EH (cell line): ENCODE results near the gene TSPY9.
"Not testable (repeated sequence)": the region's sequence is repeated elsewhere in the genome, so short reads cannot be mapped to it uniquely, and the experiment has no call there.

Experiments
- DNase-seq: peaks from one replicate; pipeline ENCODE4 v3.0.0-alpha.2; 2015; ENCODE audit warnings: low read depth

TSPY9 gene

DNA sequence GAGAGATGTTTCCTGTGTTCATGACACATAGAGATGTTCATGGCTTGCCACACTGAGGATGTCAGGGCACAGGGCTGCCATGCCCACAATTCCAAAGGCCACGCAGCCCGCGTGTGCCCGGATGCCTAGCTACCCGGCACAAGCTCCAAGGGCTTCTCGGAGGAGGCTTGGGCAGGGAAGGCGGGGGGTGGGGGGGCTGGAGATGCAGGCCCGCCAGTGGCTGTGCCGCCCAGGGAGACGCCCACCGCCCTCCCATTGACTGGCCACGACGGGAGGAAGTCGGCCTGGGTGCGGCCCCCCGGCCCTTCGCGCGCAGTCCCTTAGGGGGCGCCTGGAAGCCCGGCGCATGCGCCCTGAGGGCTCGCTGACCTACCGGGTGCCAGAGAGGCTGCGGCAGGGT lies at the start of gene TSPY9:
TSS of gene TSPY9 (plus strand) at position 301 of the 400 bp plus-strand sequence. CDS start at position 347, 46 bp downstream.
- DNase-seq = not testable (repeated sequence)

DNA sequence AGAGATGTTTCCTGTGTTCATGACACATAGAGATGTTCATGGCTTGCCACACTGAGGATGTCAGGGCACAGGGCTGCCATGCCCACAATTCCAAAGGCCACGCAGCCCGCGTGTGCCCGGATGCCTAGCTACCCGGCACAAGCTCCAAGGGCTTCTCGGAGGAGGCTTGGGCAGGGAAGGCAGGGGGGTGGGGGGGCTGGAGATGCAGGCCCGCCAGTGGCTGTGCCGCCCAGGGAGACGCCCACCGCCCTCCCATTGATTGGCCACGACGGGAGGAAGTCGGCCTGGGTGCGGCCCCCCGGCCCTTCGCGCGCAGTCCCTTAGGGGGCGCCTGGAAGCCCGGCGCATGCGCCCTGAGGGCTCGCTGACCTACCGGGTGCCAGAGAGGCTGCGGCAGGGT lies 20.4 kb upstream of the TSPY9 start, which contains the start of gene TSPY1:
TSS of gene TSPY1 (plus strand) at position 301 of the 400 bp plus-strand sequence. CDS start at position 347, 46 bp downstream.
- DNase-seq = not testable (repeated sequence)

DNA sequence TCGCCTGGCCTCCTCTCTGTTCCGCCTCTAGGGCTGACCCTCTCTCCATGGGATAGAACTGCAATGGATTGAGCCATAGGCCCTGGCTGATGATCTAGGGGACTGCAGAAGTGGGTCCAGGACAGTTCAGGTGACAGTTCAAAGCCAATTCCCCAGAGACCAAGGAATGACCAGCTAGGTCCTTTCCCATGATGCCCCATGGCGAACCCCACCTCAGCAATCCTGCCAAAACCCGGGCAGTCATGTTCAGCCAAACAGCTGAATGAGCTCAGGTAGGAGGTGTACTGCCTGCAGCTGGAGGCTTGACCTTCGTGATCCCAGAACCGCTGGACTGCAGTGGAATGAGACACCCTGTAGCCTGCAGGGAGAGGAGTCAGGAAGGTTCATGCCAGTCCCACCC lies 17.3 kb downstream of the TSPY9 start:
- not testable (repeated sequence) for DNase-seq

DNA sequence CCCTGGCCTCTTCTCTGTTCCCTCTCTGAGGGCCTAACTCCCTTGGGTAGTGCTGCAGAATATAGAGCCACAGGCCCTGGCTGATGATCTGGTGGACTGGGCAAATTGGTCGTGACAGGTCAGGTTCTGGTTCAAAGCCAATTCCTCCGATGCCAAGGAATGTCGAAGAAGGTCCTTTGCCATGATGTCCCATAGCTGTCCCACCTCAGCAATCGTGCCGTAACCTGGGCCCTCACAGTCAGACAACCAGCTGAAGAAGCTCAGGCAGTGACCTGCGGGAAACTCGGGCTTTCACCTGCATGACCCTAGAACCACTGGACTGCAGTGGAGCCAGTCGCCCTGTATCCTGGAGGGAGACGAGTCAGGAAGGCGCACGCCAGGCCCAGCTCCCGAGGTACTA lies 29.2 kb downstream of the TSPY9 start:
- not testable (repeated sequence) for DNase-seq

DNA sequence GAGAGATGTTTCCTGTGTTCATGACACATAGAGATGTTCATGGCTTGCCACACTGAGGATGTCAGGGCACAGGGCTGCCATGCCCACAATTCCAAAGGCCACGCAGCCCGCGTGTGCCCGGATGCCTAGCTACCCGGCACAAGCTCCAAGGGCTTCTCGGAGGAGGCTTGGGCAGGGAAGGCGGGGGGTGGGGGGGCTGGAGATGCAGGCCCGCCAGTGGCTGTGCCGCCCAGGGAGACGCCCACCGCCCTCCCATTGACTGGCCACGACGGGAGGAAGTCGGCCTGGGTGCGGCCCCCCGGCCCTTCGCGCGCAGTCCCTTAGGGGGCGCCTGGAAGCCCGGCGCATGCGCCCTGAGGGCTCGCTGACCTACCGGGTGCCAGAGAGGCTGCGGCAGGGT lies 40.5 kb downstream of the TSPY9 start, which contains the start of gene TSPY10:
TSS of gene TSPY10 (plus strand) at position 301 of the 400 bp plus-strand sequence. CDS start at position 347, 46 bp downstream.
- DNase-seq = not testable (repeated sequence)
